Sigmoid colon (tissue), 7 donors: ENCODE measurements around the gene GNS. TPM values are rescaled to one million over a fixed set of nuclear protein-coding genes. Genes with fewer than 3 reads are reported as not detected.
A peak's percentile ranks its signal among the peaks of the same experiment; 100 is the strongest.

Experiments
- DNase-seq: peaks from one replicate; pipeline ENCODE4 v3.0.0-alpha.2; 2019
- H3K27ac ChIP-seq, 4 donors: fragments of 200-600 bp; sonication (generic); one replicate each; pipeline ENCODE4 v1.5.1; 2016 to 2019; ENCODE audit warnings: mild to moderate bottlenecking in 1 of 4
- H3K27me3 ChIP-seq, 3 donors: fragments of 200-600 bp; sonication (generic); one replicate each; pipeline ENCODE4 v1.5.1; 2019; ENCODE audit warnings: mild to moderate bottlenecking in 1 of 3
- H3K36me3 ChIP-seq, 4 donors: fragments of 200-600 bp; sonication (generic); one replicate each; pipeline ENCODE4 v1.5.1; 2016 to 2019
- H3K4me1 ChIP-seq, 4 donors: fragments of 200-600 bp; sonication (generic); one replicate each; pipeline ENCODE4 v1.5.1; 2017 to 2019
- H3K4me3 ChIP-seq, 4 donors: fragments of 200-600 bp; sonication (generic); one replicate each; pipeline ENCODE4 v1.5.1; 2017 to 2019; ENCODE audit warnings: mild to moderate bottlenecking in 2 of 4, moderate library complexity in 1 of 4
- H3K9me3 ChIP-seq, 4 donors: fragments of 200-600 bp in 3 of 4; sonication (generic) in 3 of 4; one replicate each; pipeline versions ENCODE4 v1.5.1 to v1.6.1; 2013 to 2019
- CTCF ChIP-seq, 4 experiments: fragments of 450-650 bp in 3 of 4; fragments of 200-600 bp in 1 of 4; IDR thresholded peaks; one replicate each; pipeline ENCODE4 v1.5.1; 2016 to 2019; ENCODE audit warnings: antibody characterized with exemption in 4 of 4, mild to moderate bottlenecking in 3 of 4, moderate library complexity in 2 of 4
- EP300 ChIP-seq, 4 donors: sonication (generic); formaldehyde crosslinking; IDR thresholded peaks; one replicate each; pipeline ENCODE4 v1.6.1; 2017; ENCODE audit warnings: antibody characterized with exemption in 4 of 4
- POLR2A ChIP-seq, 2 donors: fragments of 450-650 bp; IDR thresholded peaks; one replicate each; pipeline ENCODE4 v1.6.1; 2016; ENCODE audit warnings: antibody characterized with exemption in 2 of 2, mild to moderate bottlenecking in 2 of 2, moderate library complexity in 2 of 2
- POLR2AphosphoS5 ChIP-seq, 4 donors: sonication (generic); formaldehyde crosslinking; IDR thresholded peaks; one replicate each; pipeline ENCODE4 v1.6.1; 2017; ENCODE audit warnings: antibody characterized with exemption in 4 of 4
- WGBS, 2 donors: extraction: QIAGEN DNeasy Blood & Tissue Kit; methylation state at CpG; one replicate each; pipeline ENCODE4 v1.1.7; 2013; 5-methylcytosine and 5-hydroxymethylcytosine counted together
- intact Hi-C: fragments of 100-400 bp; cut with DNase I; formaldehyde crosslinking; loops from one replicate; pipeline ENCODE4 v1.15.1; 2023
- polyA plus RNA-seq, 3 donors: library from polyadenylated mRNA; stranded (reverse); fragments of 200-250 nt; gene quantifications; one replicate each; pipeline ENCODE4 v1.2.3, GENCODE V29; 2013
- total RNA-seq, 4 donors: library from RNA; depleted of rRNA; stranded (reverse); fragments of >200 nt; gene quantifications; one replicate each; pipeline ENCODE4 v1.1.0, GENCODE V29; 2016
- donor health status: healthy with polysubstance abuse.
- donor health status: Bipolar disorder and iron deficiency.
- donor health status: healthy.

GNS gene
- total and polyA plus RNA-seq, 7 donors = 4.2 to 73.0 (median 65.3) TPM

- TF ChIP-seq EP300 (IDR thresholded peaks at IDR 0.05) (no peak), POLR2A (IDR thresholded peaks at IDR 0.05) (no peak), POLR2AphosphoS5 (IDR thresholded peaks at IDR 0.05) (no peak), CTCF (IDR thresholded peaks at IDR 0.05) (no peak)
- no peak for DNase-seq
- Histone ChIP-seq H3K27me3 (no peaks in the 10 kb centered on the region), H3K27ac (peak overlapping the region; percentile 49 to 92 (median 80)), H3K36me3 (peaks cover 0 to 13% (median 0%) of the 10 kb centered on the region in 4 donors), H3K9me3 (no peaks in the 10 kb centered on the region), H3K4me3 (no peak overlapping the region), H3K4me1 (peaks cover 0 to 77% (median 55%) of the 10 kb centered on the region in 4 donors)
- intact Hi-C loops = no loop called here
- 43 to 48% methylated on average over 5 of the region's 5 CpGs for WGBS, 2 donors
Measured at GRCh38 chr12:64687816-64688215, 71.4 kb downstream of the GNS start.

DNA sequence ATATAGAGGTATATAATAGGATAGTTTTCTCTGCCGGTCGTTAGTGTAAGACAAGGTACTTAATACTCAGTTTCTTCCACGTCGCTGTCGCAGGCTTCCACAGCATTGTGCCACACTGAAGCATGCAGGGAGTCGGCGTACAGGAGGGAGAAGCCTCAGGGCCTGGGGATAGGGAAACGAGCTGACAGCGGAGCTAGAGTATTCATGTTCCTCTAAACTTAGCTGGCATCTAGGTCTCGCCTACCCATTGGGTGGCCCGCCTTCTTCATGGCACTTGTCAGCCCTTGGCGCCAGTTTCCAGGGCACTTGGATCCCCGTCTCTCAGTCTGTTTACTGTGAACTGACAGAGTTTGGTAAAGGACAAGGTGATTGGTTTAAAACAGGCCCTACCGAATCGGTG lies 73.6 kb downstream of the GNS start:
- H3K27ac ChIP-seq = peak overlapping the region in 3 of 4 donors; percentile 79 to 92 (median 81)
- intact Hi-C loops = loop anchor here (2.0 kb wide), 1 partner anchor 59 kb away; no protein-coding TSS in a partner anchor

GRCh38 chr12:64685050-64685449 lies 74.2 kb downstream of the GNS start:
- peak overlapping the region in 3 of 4 donors; percentile 79 to 92 (median 81) for H3K27ac ChIP-seq
- H3K9me3 ChIP-seq = no peaks in the 10 kb centered on the region
- TF ChIP-seq EP300 (IDR thresholded peaks at IDR 0.05) (no peak), POLR2AphosphoS5 (IDR thresholded peaks at IDR 0.05) (no peak), CTCF (IDR thresholded peaks at IDR 0.05) (no peak), POLR2A (IDR thresholded peaks at IDR 0.05) (no peak)
- WGBS, 2 donors = 92 to 94% methylated on average over 6 of the region's 6 CpGs
- peaks cover 0 to 88% (median 69%) of the 10 kb centered on the region in 4 donors for H3K4me1 ChIP-seq
- no peaks in the 10 kb centered on the region for H3K27me3 ChIP-seq
- DNase-seq = no peak
- H3K4me3 ChIP-seq = no peak overlapping the region
- intact Hi-C loops = loop anchor here (2.0 kb wide), 1 partner anchor 58 kb away; no protein-coding TSS in a partner anchor
- H3K36me3 ChIP-seq = peaks cover 0 to 13% (median 0%) of the 10 kb centered on the region in 4 donors

More for the DNA sequence above, 73.6 kb downstream of the GNS start:
- Histone ChIP-seq H3K36me3 (peaks cover 0 to 13% (median 0%) of the 10 kb centered on the region in 4 donors), H3K4me3 (no peak overlapping the region), H3K9me3 (no peaks in the 10 kb centered on the region), H3K4me1 (peaks cover 0 to 82% (median 63%) of the 10 kb centered on the region in 4 donors), H3K27me3 (no peaks in the 10 kb centered on the region)
- DNase-seq = peak; percentile 72
- TF ChIP-seq CTCF (IDR thresholded peaks at IDR 0.05) = no peak
- TF ChIP-seq EP300 (IDR thresholded peaks at IDR 0.05) = no peak
- no peak for TF ChIP-seq POLR2A (IDR thresholded peaks at IDR 0.05)
- TF ChIP-seq POLR2AphosphoS5 (IDR thresholded peaks at IDR 0.05) = no peak
- 94 to 97% methylated on average over 15 of the region's 15 CpGs for WGBS, 2 donors

GRCh38 chr12:64683816-64684543 lies 75.2 kb downstream of the GNS start:
- Histone ChIP-seq H3K36me3 (peaks cover 0 to 13% (median 0%) of the 10 kb centered on the region in 4 donors), H3K4me1 (peaks cover 0 to 93% (median 76%) of the 10 kb centered on the region in 4 donors), H3K27ac (peak overlapping the region in 3 of 4 donors; percentile 79 to 92 (median 81)), H3K9me3 (no peaks in the 10 kb centered on the region), H3K4me3 (no peak overlapping the region), H3K27me3 (no peaks in the 10 kb centered on the region)
- TF ChIP-seq CTCF (IDR thresholded peaks at IDR 0.05) (no peak), POLR2A (IDR thresholded peaks at IDR 0.05) (no peak), EP300 (IDR thresholded peaks at IDR 0.05) (no peak), POLR2AphosphoS5 (IDR thresholded peaks at IDR 0.05) (no peak)
- 85 to 88% methylated on average over 10 of the region's 10 CpGs for WGBS, 2 donors
- intact Hi-C loops = loop anchor here (2.0 kb wide), 1 partner anchor 57 kb away; no protein-coding TSS in a partner anchor
- DNase-seq = no peak
